A673 (cell line): Measurements from ENCODE around the gene REG3A. TPM values are rescaled to one million over a fixed set of nuclear protein-coding genes. Genes with fewer than 3 reads are reported as not detected.

Source experiments
- BruUV-seq: library from RNA; stranded (reverse); fragments of 400-500 nt; replicated peaks from 2 replicates; lab custom pipeline; 2021; lab: Mats Ljungman, UMichigan
- CTCF ChIA-PET: fragments of 300-600 bp; sonication (Branson Sonifier 250); formaldehyde crosslinking; loops from one replicate; lab custom pipeline; 2022; ENCODE audit warnings: antibody characterized with exemption; lab: Charles Lee
- POLR2A ChIA-PET: fragments of 300-600 bp; sonication (Branson Sonifier 250); formaldehyde crosslinking; loops from one replicate; lab custom pipeline; 2022; ENCODE audit warnings: antibody characterized with exemption; ENCODE audit not compliant: low non-redundant PET; lab: Charles Lee
- DNase-seq: peaks from one replicate; pipeline ENCODE4 v3.0.0-alpha.2; 2015; ENCODE audit warnings: low spot score
- H3K27ac ChIP-seq: fragments of 200-600 bp; sonication (generic); 2 replicates; pipeline ENCODE4 v1.5.1; 2016; ENCODE audit warnings: mixed run types, low read depth, mild to moderate bottlenecking, mixed read lengths, antibody characterized with exemption, low read length; ENCODE audit not compliant: poor library complexity, severe bottlenecking
- H3K27me3 ChIP-seq: fragments of 200-600 bp; sonication (generic); replicated peaks from 2 replicates; pipeline ENCODE4 v1.6.1; 2017; ENCODE audit warnings: mixed run types, low read depth, mild to moderate bottlenecking, mixed read lengths, antibody characterized with exemption, low read length; ENCODE audit not compliant: insufficient read depth, poor library complexity
- H3K36me3 ChIP-seq: fragments of 200-600 bp; sonication (generic); 2 replicates; pipeline ENCODE4 v1.6.1; 2016; ENCODE audit warnings: mixed run types, mild to moderate bottlenecking, mixed read lengths, antibody characterized with exemption, low read length; ENCODE audit not compliant: insufficient read depth, poor library complexity, severe bottlenecking
- H3K4me1 ChIP-seq: fragments of 200-600 bp; sonication (generic); 2 replicates; pipeline ENCODE4 v1.6.1; 2017; ENCODE audit warnings: mixed run types, mild to moderate bottlenecking, mixed read lengths, antibody characterized with exemption, low read length; ENCODE audit not compliant: insufficient read depth, poor library complexity, severe bottlenecking
- H3K4me3 ChIP-seq: fragments of 200-600 bp; sonication (generic); 2 replicates; pipeline ENCODE4 v1.5.1; 2016; ENCODE audit warnings: low read depth, mixed run types, mild to moderate bottlenecking, mixed read lengths, low read length; ENCODE audit not compliant: poor library complexity, severe bottlenecking
- H3K9me3 ChIP-seq: fragments of 200-600 bp; sonication (generic); 2 replicates; pipeline ENCODE4 v1.6.1; 2016; ENCODE audit warnings: mixed run types, low read depth, mild to moderate bottlenecking, mixed read lengths, antibody characterized with exemption, low read length; ENCODE audit not compliant: poor library complexity, severe bottlenecking
- EZH2 ChIP-seq: fragments of 200-600 bp; sonication (generic); IDR thresholded peaks from 2 replicates; pipeline ENCODE4 v1.6.1; 2017; ENCODE audit warnings: borderline replicate concordance, low read depth, mild to moderate bottlenecking, mixed read lengths, antibody characterized with exemption, low read length; ENCODE audit not compliant: poor library complexity, severe bottlenecking
- intact Hi-C: fragments of 100-400 bp; cut with micrococcal nuclease; formaldehyde crosslinking; loops from one replicate; pipeline ENCODE4 v1.10.0; 2022; ENCODE audit not compliant: unreplicated experiment
- total RNA-seq: library from RNA; stranded (reverse); gene quantifications from 2 replicates; pipeline ENCODE4 v1.2.3, GENCODE V29; 2021
- TF ChIP-seq, protein P1 (sequence below): fragments of 300-800, 200-600 bp; sonication (generic); conservative IDR thresholded peaks from 2 replicates; pipeline ENCODE4 v1.5.1; 2017; ENCODE audit warnings: low read depth, mild to moderate bottlenecking, antibody characterized with exemption, low read length, moderate library complexity, mixed read lengths

Gene REG3A
- total RNA-seq, 1 experiment from 2014 or later = not detected

DNA sequence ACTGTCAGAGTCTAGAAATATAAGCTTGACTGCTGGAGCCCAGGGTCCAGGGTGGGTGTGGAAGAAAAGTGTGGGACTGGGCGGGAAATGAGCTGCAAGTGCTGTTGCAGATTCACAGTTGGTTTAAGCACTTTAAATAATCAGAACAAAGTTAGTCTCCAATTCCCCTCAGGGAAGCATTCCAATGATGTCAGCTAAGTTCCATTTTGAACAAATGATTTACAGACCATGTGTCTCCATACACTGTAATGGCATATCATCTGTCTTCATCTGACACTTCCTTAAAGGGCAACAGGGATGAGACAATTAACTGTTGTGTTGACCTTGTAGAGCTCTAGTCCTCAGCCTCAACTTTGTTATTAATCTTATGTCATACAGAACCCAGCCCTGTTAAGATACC is 31.5 kb upstream of the REG3A start:
- no peaks in the 10 kb centered on the region for H3K36me3 ChIP-seq
- intact Hi-C loops = no loop called here
- no peaks in the 10 kb centered on the region for H3K4me1 ChIP-seq
- no TSS peak for BruUV-seq
- CTCF ChIA-PET = no interaction called here
- H3K27ac ChIP-seq = no peak overlapping the region
- peaks cover 14% of the 10 kb centered on the region for H3K27me3 ChIP-seq
- H3K9me3 ChIP-seq = no peaks in the 10 kb centered on the region
- POLR2A ChIA-PET = no interaction called here
- no peak overlapping the region for H3K4me3 ChIP-seq
- TF ChIP-seq, protein P1, sequence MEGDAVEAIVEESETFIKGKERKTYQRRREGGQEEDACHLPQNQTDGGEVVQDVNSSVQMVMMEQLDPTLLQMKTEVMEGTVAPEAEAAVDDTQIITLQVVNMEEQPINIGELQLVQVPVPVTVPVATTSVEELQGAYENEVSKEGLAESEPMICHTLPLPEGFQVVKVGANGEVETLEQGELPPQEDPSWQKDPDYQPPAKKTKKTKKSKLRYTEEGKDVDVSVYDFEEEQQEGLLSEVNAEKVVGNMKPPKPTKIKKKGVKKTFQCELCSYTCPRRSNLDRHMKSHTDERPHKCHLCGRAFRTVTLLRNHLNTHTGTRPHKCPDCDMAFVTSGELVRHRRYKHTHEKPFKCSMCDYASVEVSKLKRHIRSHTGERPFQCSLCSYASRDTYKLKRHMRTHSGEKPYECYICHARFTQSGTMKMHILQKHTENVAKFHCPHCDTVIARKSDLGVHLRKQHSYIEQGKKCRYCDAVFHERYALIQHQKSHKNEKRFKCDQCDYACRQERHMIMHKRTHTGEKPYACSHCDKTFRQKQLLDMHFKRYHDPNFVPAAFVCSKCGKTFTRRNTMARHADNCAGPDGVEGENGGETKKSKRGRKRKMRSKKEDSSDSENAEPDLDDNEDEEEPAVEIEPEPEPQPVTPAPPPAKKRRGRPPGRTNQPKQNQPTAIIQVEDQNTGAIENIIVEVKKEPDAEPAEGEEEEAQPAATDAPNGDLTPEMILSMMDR = no peak
- TF ChIP-seq EZH2 = no peak
- no peak for DNase-seq

DNA sequence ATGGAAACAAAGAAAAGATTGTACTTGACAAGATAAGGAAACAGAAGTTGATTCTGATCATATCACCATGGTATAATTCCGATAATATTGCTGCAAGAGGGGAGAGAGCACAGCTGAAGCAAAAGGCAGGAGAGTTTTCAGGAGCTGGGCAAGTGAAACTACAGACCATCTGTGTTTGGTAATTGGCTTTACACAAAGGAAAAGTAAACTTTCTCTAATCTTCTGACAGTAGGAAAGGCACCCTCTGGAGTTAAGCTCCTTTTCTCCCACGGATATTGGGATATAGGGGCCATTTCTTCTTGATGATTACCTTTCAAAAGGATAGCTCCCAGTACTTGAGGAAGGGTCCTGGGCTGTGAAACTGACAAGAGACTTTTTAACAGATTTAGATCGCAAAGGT is 29.9 kb upstream of the REG3A start:
- no peak overlapping the region for H3K27ac ChIP-seq

DNA sequence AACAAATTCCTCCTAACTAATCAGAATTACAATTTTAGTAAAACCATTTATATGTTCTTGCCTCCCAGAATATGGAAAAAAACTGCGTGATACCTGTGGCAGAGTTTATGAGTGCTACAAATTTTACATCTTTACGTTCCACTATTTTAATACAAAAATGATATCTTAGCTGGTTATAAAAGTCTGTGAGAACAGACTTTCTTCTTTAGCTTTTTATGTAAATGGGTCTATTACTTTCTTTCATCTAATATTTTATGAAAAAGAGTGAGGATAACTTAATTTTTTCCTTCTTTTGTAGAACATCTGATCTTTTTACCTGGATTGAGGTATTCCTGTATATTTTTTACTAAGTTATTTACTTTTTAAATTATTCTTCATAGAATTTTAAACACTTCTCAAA is 22.1 kb upstream of the REG3A start:
- no peak overlapping the region for H3K27ac ChIP-seq
- no peak overlapping the region for H3K4me3 ChIP-seq
- H3K4me1 ChIP-seq = no peaks in the 10 kb centered on the region
- intact Hi-C loops = no loop called here
- POLR2A ChIA-PET = no interaction called here
- peaks cover 16% of the 10 kb centered on the region for H3K9me3 ChIP-seq
- peaks cover 3% of the 10 kb centered on the region for H3K27me3 ChIP-seq
- DNase-seq = no peak
- TF ChIP-seq EZH2 = no peak
- TF ChIP-seq, protein P1 = no peak
- CTCF ChIA-PET = no interaction called here
- no TSS peak for BruUV-seq
- H3K36me3 ChIP-seq = no peaks in the 10 kb centered on the region

More for the DNA sequence above, 29.9 kb upstream of the REG3A start:
- no peaks in the 10 kb centered on the region for H3K9me3 ChIP-seq
- intact Hi-C loops = no loop called here
- H3K27me3 ChIP-seq = peaks cover 16% of the 10 kb centered on the region
- no TSS peak for BruUV-seq
- CTCF ChIA-PET = no interaction called here
- peak; percentile 5 for DNase-seq
- no peaks in the 10 kb centered on the region for H3K4me1 ChIP-seq
- POLR2A ChIA-PET = no interaction called here
- H3K4me3 ChIP-seq = no peak overlapping the region
- no peaks in the 10 kb centered on the region for H3K36me3 ChIP-seq
- TF ChIP-seq EZH2 = no peak
- TF ChIP-seq, protein P1 = no peak
